Endothelial cell of umbilical vein (primary cell): ENCODE data around the gene ATP9B. TPM values are rescaled to one million over a fixed set of nuclear protein-coding genes. Genes with fewer than 3 reads are reported as not detected.
A peak's percentile ranks its signal among the peaks of the same experiment; 100 is the strongest.

Experiments
- BruUV-seq: library from RNA; stranded (reverse); fragments of 400-500 nt; replicated peaks from 2 replicates; lab custom pipeline; 2021; lab: Mats Ljungman, UMichigan
- CTCF ChIA-PET: fragments of 300-600, 350-600 bp; sonication (Branson Sonifier 250); formaldehyde crosslinking; loops from one replicate; lab custom pipeline; 2021; ENCODE audit warnings: antibody characterized with exemption, inconsistent platforms; lab: Charles Lee
- POLR2A ChIA-PET: fragments of 300-600, 350-600 bp; sonication (Branson Sonifier 250); formaldehyde crosslinking; loops from one replicate; lab custom pipeline; 2021; ENCODE audit warnings: antibody characterized with exemption, inconsistent platforms; lab: Charles Lee
- DNase-seq: peaks from one replicate; pipeline ENCODE4 v3.0.0-alpha.2; 2011; ENCODE audit warnings: low read depth, low spot score
- FAIRE-seq: peaks from 2 replicates; lab custom pipeline; 2011; peaks lifted over from hg19 to GRCh38; lab: Jason Lieb, UNC
- H2AFZ ChIP-seq: 2 replicates; pipeline ENCODE4 v1.6.0; 2012; ENCODE audit warnings: low read depth, low read length, control low read depth, inconsistent platforms
- H3K27ac ChIP-seq: 2 replicates; pipeline ENCODE4 v1.5.1; 2011; ENCODE audit warnings: low read depth, mild to moderate bottlenecking, control low read depth, low read length, moderate library complexity; ENCODE audit not compliant: insufficient read depth
- H3K27me3 ChIP-seq, 2 experiments: 2 replicates each; pipeline versions ENCODE4 v1.6.0 to v1.6.1; 2011; ENCODE audit warnings: low read length in 2 of 2, mixed read lengths in 1 of 2; ENCODE audit not compliant: control insufficient read depth in 2 of 2, insufficient read depth in 2 of 2
- H3K36me3 ChIP-seq, 2 experiments: 2 replicates in 1 of 2; 3 replicates in 1 of 2; pipeline ENCODE4 v1.5.1; 2011; ENCODE audit warnings: low read length in 2 of 2, mild to moderate bottlenecking in 1 of 2, moderate library complexity in 1 of 2; ENCODE audit not compliant: control insufficient read depth in 2 of 2, insufficient read depth in 2 of 2; ENCODE audit errors: extremely low read depth in 1 of 2
- H3K4me1 ChIP-seq: 3 replicates; pipeline ENCODE4 v1.5.1; 2011; ENCODE audit warnings: mild to moderate bottlenecking, low read length; ENCODE audit not compliant: control insufficient read depth, insufficient read depth; ENCODE audit errors: extremely low read depth
- H3K4me2 ChIP-seq: 2 replicates; pipeline ENCODE4 v1.6.1; 2011; ENCODE audit warnings: low read length, control low read depth, mixed read lengths; ENCODE audit not compliant: insufficient read depth
- H3K4me3 ChIP-seq, 3 experiments: fragments of 200-600 bp in 1 of 3; sonication (generic), shearing (Covaris generic) in 1 of 3; replicated peaks in 1 of 3; 2 replicates each; pipeline ENCODE4 v1.5.1; 2011 to 2016; ENCODE audit warnings: control low read depth in 3 of 3, low read length in 3 of 3, mild to moderate bottlenecking in 2 of 3, inconsistent platforms in 1 of 3, low read depth in 1 of 3, moderate library complexity in 1 of 3; ENCODE audit not compliant: insufficient read depth in 1 of 3
- H3K79me2 ChIP-seq: 2 replicates; pipeline ENCODE4 v1.6.0; 2012; ENCODE audit warnings: low read length, inconsistent platforms; ENCODE audit not compliant: control insufficient read depth, insufficient read depth
- H3K9ac ChIP-seq: replicated peaks from 2 replicates; pipeline ENCODE3; 2011; ENCODE audit warnings: low read length, control low read depth; ENCODE audit not compliant: insufficient read depth; ENCODE audit errors: extremely low read depth
- H3K9me1 ChIP-seq: replicated peaks from 3 replicates; pipeline ENCODE4 v1.6.0; 2011; ENCODE audit warnings: mild to moderate bottlenecking, low read length; ENCODE audit not compliant: control insufficient read depth, insufficient read depth; ENCODE audit errors: extremely low read depth
- H3K9me3 ChIP-seq: replicated peaks from 2 replicates; pipeline ENCODE4 v1.5.1; 2012; ENCODE audit warnings: low read length, inconsistent platforms; ENCODE audit not compliant: control insufficient read depth, insufficient read depth
- H4K20me1 ChIP-seq: replicated peaks from 2 replicates; pipeline ENCODE3; 2011; ENCODE audit warnings: mild to moderate bottlenecking, low read length; ENCODE audit not compliant: control insufficient read depth, insufficient read depth; ENCODE audit errors: extremely low read depth
- CTCF ChIP-seq, 2 donors: IDR thresholded peaks; 1 replicate in 1 of 2; 2 replicates in 1 of 2; pipeline ENCODE4 v1.5.1; 2011; ENCODE audit warnings: low read length in 2 of 2, mild to moderate bottlenecking in 2 of 2, moderate library complexity in 2 of 2, control low read depth in 1 of 2, inconsistent platforms in 1 of 2, low read depth in 1 of 2; ENCODE audit not compliant: insufficient read depth in 1 of 2; ENCODE audit errors: extremely low read depth in 1 of 2
- EZH2 ChIP-seq: IDR thresholded peaks from 2 replicates; pipeline ENCODE4 v1.6.1; 2012; ENCODE audit warnings: borderline replicate concordance, low read depth, mild to moderate bottlenecking, moderate library complexity, low read length, inconsistent platforms; ENCODE audit not compliant: severe bottlenecking
- FOS ChIP-seq: IDR thresholded peaks from 2 replicates; pipeline ENCODE4 v1.6.1; 2011; ENCODE audit warnings: mild to moderate bottlenecking, low read length, moderate library complexity, borderline replicate concordance; ENCODE audit not compliant: insufficient read depth
- GATA2 ChIP-seq: IDR thresholded peaks from 2 replicates; pipeline ENCODE4 v1.7.0; 2011; ENCODE audit warnings: low read depth, mild to moderate bottlenecking, moderate library complexity, mixed read lengths, low read length; ENCODE audit not compliant: insufficient read length, insufficient read depth
- JUN ChIP-seq: IDR thresholded peaks from 2 replicates; pipeline ENCODE4 v1.6.1; 2011; ENCODE audit warnings: borderline replicate concordance, low read depth; ENCODE audit not compliant: insufficient read length, insufficient read depth
- MAX ChIP-seq: IDR thresholded peaks from 2 replicates; pipeline ENCODE4 v1.6.1; 2011; ENCODE audit not compliant: insufficient read depth, insufficient read length
- MYC ChIP-seq: IDR thresholded peaks from one replicate; pipeline ENCODE4 v1.6.1; 2011; ENCODE audit warnings: mild to moderate bottlenecking, low read depth, low read length
- POLR2A ChIP-seq: IDR thresholded peaks from 2 replicates; pipeline ENCODE4 v1.6.1; 2012; ENCODE audit warnings: low read depth, mild to moderate bottlenecking, control low read depth, low read length
- POLR2AphosphoS5 ChIP-seq: IDR thresholded peaks from 2 replicates; pipeline ENCODE4 v1.6.1; 2012; ENCODE audit warnings: low read depth, mild to moderate bottlenecking, control low read depth, low read length, moderate library complexity; ENCODE audit not compliant: insufficient read depth
- dilution Hi-C: fragments of 300-500 bp; cut with MboI; formaldehyde crosslinking; loops from one replicate; pipeline ENCODE4 v1.15.0; 2019; ENCODE audit warnings: low sequenced_read_pairs; ENCODE audit not compliant: extremely low pct_ligation_motif_present
- intact Hi-C: fragments of 100-400 bp; cut with micrococcal nuclease; formaldehyde crosslinking; loops from one replicate; pipeline ENCODE4 v1.10.0; 2022
- polyA plus RNA-seq, 4 experiments: library from polyadenylated mRNA; depleted of rRNA in 3 of 4; stranded (reverse) in 3 of 4; unstranded in 1 of 4; fragments of >200 nt; gene quantifications; 2 replicates each; pipeline versions ENCODE4 v1.2.1 to v1.2.3, GENCODE V29; 2011 to 2012; ENCODE audit warnings: missing spikeins in 1 of 4
- total RNA-seq: library from RNA; stranded (reverse); gene quantifications from 2 replicates; pipeline ENCODE4 v1.2.3, GENCODE V29; 2021

The ATP9B gene
- total and polyA plus RNA-seq, 2 donors (not counting 3 experiments of a cell fraction or from before 2014, with no cell fraction given): 14.6 to 18.2 TPM

- Histone ChIP-seq H3K27ac (peak overlapping the region; percentile 74), H3K4me1 (peaks cover 41% of the 10 kb centered on the region), H3K4me3 (no peak overlapping the region), H4K20me1 (no peaks in the 10 kb centered on the region), H3K36me3 (no peaks in the 10 kb centered on the region), H3K9me3 (no peaks in the 10 kb centered on the region), H2AFZ (no peak overlapping the region), H3K9me1 (no peaks in the 10 kb centered on the region), H3K27me3 (no peaks in the 10 kb centered on the region), H3K4me2 (no peak overlapping the region), H3K9ac (peak overlapping the region; percentile 70), H3K79me2 (no peaks in the 10 kb centered on the region)
- DNase-seq: no peak
- BruUV-seq: no TSS peak
- no peak for TF ChIP-seq JUN
- TF ChIP-seq GATA2: no peak
- TF ChIP-seq MYC: no peak
- no peak for TF ChIP-seq FOS
- TF ChIP-seq MAX: no peak
- no peak for TF ChIP-seq CTCF (IDR thresholded peaks at IDR 0.05; ENCODE audit: extremely low read depth in 1 of 2, insufficient read depth in 1 of 2, low read depth in 1 of 2, low read length in 2 of 2)
- no peak for TF ChIP-seq POLR2AphosphoS5
- no peak for TF ChIP-seq POLR2A
- no peak for TF ChIP-seq EZH2
- POLR2A ChIA-PET: interaction anchor here (0.6 to 1.2 kb wide), 3 partner anchors 9 to 112 kb away, joined by 4 to 6 read pairs (median 4); no protein-coding TSS in a partner anchor
- dilution Hi-C loops: no loop called here
- CTCF ChIA-PET: interaction anchor here (1.0 to 3.5 kb wide), 7 partner anchors 10 to 133 kb away, joined by 3 to 32 read pairs (median 6); no protein-coding TSS in a partner anchor
- no peak for FAIRE-seq
- intact Hi-C loops: loop anchor here (2.0 kb wide), 1 partner anchor 284 kb away; the partner anchor contains the start of gene CTDP1
Observed at GRCh38 chr18:79395308-79395640, 326.1 kb downstream of the ATP9B start.
